Measurements from ENCODE around the gene ACSM6. TPM values are rescaled to one million over a fixed set of nuclear protein-coding genes. Genes with fewer than 3 reads are reported as not detected.

The ACSM6 gene
- total RNA-seq, 6 donors from 2014 or later, result not detected

GRCh38 chr10:95178797-95179196 lies 15.2 kb upstream of the ACSM6 start:
- no peaks in the 10 kb centered on the region for H3K36me3 ChIP-seq
- DNase-seq (no peak), ATAC-seq (ENCODE audit: low FRiP score in 2 of 2) (no peak)
- TF ChIP-seq POLR2A (IDR thresholded peaks at IDR 0.05) (no peak), CTCF (IDR thresholded peaks at IDR 0.05) (no peak), EP300 (IDR thresholded peaks at IDR 0.05) (no peak), POLR2AphosphoS5 (IDR thresholded peaks at IDR 0.05) (no peak)
- peaks cover 6 to 24% (median 17%) of the 10 kb centered on the region in 4 donors for H3K4me1 ChIP-seq
- WGBS, 2 donors, result 55 to 74% methylated on average over 1 of the region's 1 CpG
- peaks cover 0 to 2% (median 0%) of the 10 kb centered on the region in 4 donors for H3K9me3 ChIP-seq
- H3K27me3 ChIP-seq, result no peaks in the 10 kb centered on the region
- no peak overlapping the region for H3K4me3 ChIP-seq
- H3K27ac ChIP-seq, result no peak overlapping the region

GRCh38 chr10:95181726-95182125 lies 12.3 kb upstream of the ACSM6 start:
- DNase-seq, result no peak
- no peak for ATAC-seq (ENCODE audit: low FRiP score in 2 of 2)
- Histone ChIP-seq H3K4me1 (peaks cover 10 to 30% (median 22%) of the 10 kb centered on the region in 4 donors), H3K27ac (peak overlapping the region in 1 of 4 donors; percentile 50), H3K4me3 (no peak overlapping the region), H3K36me3 (no peaks in the 10 kb centered on the region), H3K27me3 (no peaks in the 10 kb centered on the region), H3K9me3 (no peaks in the 10 kb centered on the region)
- WGBS, 2 donors, result 22 to 37% methylated on average over 2 of the region's 2 CpGs
- no peak for TF ChIP-seq EP300 (IDR thresholded peaks at IDR 0.05)
- no peak for TF ChIP-seq POLR2AphosphoS5 (IDR thresholded peaks at IDR 0.05)
- no peak for TF ChIP-seq CTCF (IDR thresholded peaks at IDR 0.05)
- no peak for TF ChIP-seq POLR2A (IDR thresholded peaks at IDR 0.05)

GRCh38 chr10:95183271-95184230 lies 10.5 kb upstream of the ACSM6 start:
- H3K9me3 ChIP-seq, result no peaks in the 10 kb centered on the region
- DNase-seq (peak; percentile 89 to 99), ATAC-seq (ENCODE audit: low FRiP score in 2 of 2) (peak; percentile 97 to 99)
- H3K36me3 ChIP-seq, result no peaks in the 10 kb centered on the region
- H3K4me3 ChIP-seq, result peak overlapping the region; percentile 45 to 77 (median 56)
- H3K4me1 ChIP-seq, result peaks cover 10 to 30% (median 22%) of the 10 kb centered on the region in 4 donors
- no peaks in the 10 kb centered on the region for H3K27me3 ChIP-seq
- TF ChIP-seq POLR2A (IDR thresholded peaks at IDR 0.05) (peak in 3 of 4 donors; percentile 14 to 69 (median 56)), EP300 (IDR thresholded peaks at IDR 0.05) (no peak), CTCF (IDR thresholded peaks at IDR 0.05) (peak; percentile 89 to 98 (median 96)), POLR2AphosphoS5 (IDR thresholded peaks at IDR 0.05) (peak; percentile 22 to 31)
- WGBS, 2 donors, result 6 to 10% methylated on average over 15 to 39 of the region's 85 CpGs
- peak overlapping the region; percentile 86 to 89 (median 88) for H3K27ac ChIP-seq

- Histone ChIP-seq H3K36me3 (no peaks in the 10 kb centered on the region), H3K27ac (peak overlapping the region in 1 of 4 donors; percentile 10), H3K9me3 (no peaks in the 10 kb centered on the region), H3K4me1 (peaks cover 4 to 17% (median 9%) of the 10 kb centered on the region in 4 donors), H3K4me3 (no peak overlapping the region), H3K27me3 (no peaks in the 10 kb centered on the region)
- DNase-seq (no peak), ATAC-seq (ENCODE audit: low FRiP score in 2 of 2) (peak in 1 of 2 donors; percentile 54)
- 71 to 77% methylated on average over 3 of the region's 3 CpGs for WGBS, 2 donors
- TF ChIP-seq POLR2A (IDR thresholded peaks at IDR 0.05), result no peak
- TF ChIP-seq CTCF (IDR thresholded peaks at IDR 0.05), result no peak
- no peak for TF ChIP-seq EP300 (IDR thresholded peaks at IDR 0.05)
- TF ChIP-seq POLR2AphosphoS5 (IDR thresholded peaks at IDR 0.05), result no peak
Observed at GRCh38 chr10:95187617-95188016, 6.4 kb upstream of the ACSM6 start.

Data from upper lobe of left lung (tissue), 6 donors.